Neural progenitor cell (in vitro differentiated cells): ENCODE data around the gene TSC2. TPM values are rescaled to one million over a fixed set of nuclear protein-coding genes. Genes with fewer than 3 reads are reported as not detected.

ENCODE experiments used
- DNase-seq: peaks from one replicate; pipeline ENCODE4 v3.0.0-alpha.2; 2016; ENCODE audit warnings: low spot score
- H2AFZ ChIP-seq: fragments of 200-600 bp; sonication (generic); replicated peaks from 2 replicates; pipeline ENCODE4 v1.6.1; 2016; ENCODE audit warnings: antibody characterized with exemption
- H3F3A ChIP-seq: fragments of 200-600 bp; sonication (generic); 2 replicates; pipeline ENCODE4 v1.6.1; 2016; ENCODE audit warnings: antibody characterized with exemption, low read depth
- H3K27ac ChIP-seq: fragments of 200-600 bp; sonication (generic); 2 replicates; pipeline ENCODE4 v1.5.1; 2016; ENCODE audit warnings: mild to moderate bottlenecking
- H3K27me3 ChIP-seq: fragments of 200-600 bp; sonication (generic); 2 replicates; pipeline ENCODE4 v1.6.1; 2016; ENCODE audit warnings: mild to moderate bottlenecking, moderate library complexity
- H3K36me3 ChIP-seq: fragments of 200-600 bp; sonication (generic); 2 replicates; pipeline ENCODE4 v1.5.1; 2016
- H3K4me1 ChIP-seq: fragments of 200-600 bp; sonication (generic); 2 replicates; pipeline ENCODE4 v1.6.1; 2016; ENCODE audit warnings: mixed run types
- H3K4me2 ChIP-seq: fragments of 200-600 bp; sonication (generic); 2 replicates; pipeline ENCODE4 v1.6.1; 2016
- H3K4me3 ChIP-seq: fragments of 200-600 bp; sonication (generic); 2 replicates; pipeline ENCODE4 v1.5.1; 2016
- H3K79me2 ChIP-seq: fragments of 200-600 bp; sonication (generic); 2 replicates; pipeline ENCODE4 v1.6.1; 2016; ENCODE audit warnings: low read depth
- H3K9ac ChIP-seq: fragments of 200-600 bp; sonication (generic); 2 replicates; pipeline ENCODE4 v1.6.1; 2016
- H3K9me3 ChIP-seq: fragments of 200-600 bp; sonication (generic); 2 replicates; pipeline ENCODE4 v1.5.1; 2016; ENCODE audit warnings: low read depth
- H4K20me1 ChIP-seq: fragments of 200-600 bp; sonication (generic); 2 replicates; pipeline ENCODE4 v1.6.1; 2016; ENCODE audit warnings: low read depth
- H3K27ac Mint-ChIP-seq: 3 replicates; pipeline ENCODE4 v1.8.0; 2021; ENCODE audit warnings: mixed read lengths
- H3K27me3 Mint-ChIP-seq: 2 replicates; pipeline ENCODE4 v1.8.0; 2022; ENCODE audit warnings: low read depth, mild to moderate bottlenecking, inconsistent platforms, moderate library complexity, mixed read lengths; ENCODE audit not compliant: insufficient read depth
- H3K36me3 Mint-ChIP-seq: 3 replicates; pipeline ENCODE4 v1.8.0; 2021; ENCODE audit warnings: mixed read lengths
- H3K4me1 Mint-ChIP-seq: 3 replicates; pipeline ENCODE4 v1.8.0; 2021; ENCODE audit warnings: mixed read lengths
- H3K4me3 Mint-ChIP-seq: 3 replicates; pipeline ENCODE4 v1.8.0; 2021; ENCODE audit warnings: mild to moderate bottlenecking, moderate library complexity, mixed read lengths
- H3K9me3 Mint-ChIP-seq: 3 replicates; pipeline ENCODE4 v1.8.0; 2020; ENCODE audit warnings: mixed read lengths
- EZH2 ChIP-seq: fragments of 200-600 bp; sonication (generic); IDR thresholded peaks from 2 replicates; pipeline ENCODE4 v1.6.1; 2017; ENCODE audit warnings: antibody characterized with exemption, mild to moderate bottlenecking, moderate library complexity
- EZH2phosphoT487 ChIP-seq: fragments of 200-600 bp; sonication (generic); IDR thresholded peaks from 2 replicates; pipeline ENCODE4 v1.6.1; 2017; ENCODE audit warnings: antibody characterized with exemption
- total RNA-seq: library from RNA; depleted of rRNA; stranded (reverse); fragments of >200 nt; gene quantifications from 2 replicates; pipeline ENCODE4 v1.2.3, GENCODE V29; 2015; ENCODE audit warnings: low replicate concordance
- TF ChIP-seq, protein P1 (sequence below): fragments of 200-600 bp; sonication (generic); IDR thresholded peaks from 2 replicates; pipeline ENCODE4 v1.5.1; 2017; ENCODE audit warnings: antibody characterized with exemption, mild to moderate bottlenecking

Gene TSC2
- total RNA-seq, 1 donor from 2014 or later, result 55.1 TPM

- Histone ChIP-seq H3K79me2 (no peaks in the 10 kb centered on the region), H3K4me1 (no peaks in the 10 kb centered on the region), H3K4me3 (no peak overlapping the region), H2AFZ (no peak overlapping the region), H3K27me3 (no peaks in the 10 kb centered on the region), H3K4me2 (no peak overlapping the region), H3K9me3 (no peaks in the 10 kb centered on the region), H3K9ac (no peak overlapping the region), H3F3A (no peaks in the 10 kb centered on the region), H3K36me3 (no peaks in the 10 kb centered on the region), H4K20me1 (no peaks in the 10 kb centered on the region), H3K27ac (no peak overlapping the region)
- Mint-ChIP-seq H3K27me3 (peaks cover 6% of the 10 kb centered on the region), H3K4me1 (peaks cover 4% of the 10 kb centered on the region), H3K27ac (no peak overlapping the region), H3K36me3 (peaks cover 10% of the 10 kb centered on the region), H3K4me3 (no peak overlapping the region), H3K9me3 (no peaks in the 10 kb centered on the region)
- no peak for TF ChIP-seq EZH2
- no peak for TF ChIP-seq EZH2phosphoT487
- TF ChIP-seq, protein P1, sequence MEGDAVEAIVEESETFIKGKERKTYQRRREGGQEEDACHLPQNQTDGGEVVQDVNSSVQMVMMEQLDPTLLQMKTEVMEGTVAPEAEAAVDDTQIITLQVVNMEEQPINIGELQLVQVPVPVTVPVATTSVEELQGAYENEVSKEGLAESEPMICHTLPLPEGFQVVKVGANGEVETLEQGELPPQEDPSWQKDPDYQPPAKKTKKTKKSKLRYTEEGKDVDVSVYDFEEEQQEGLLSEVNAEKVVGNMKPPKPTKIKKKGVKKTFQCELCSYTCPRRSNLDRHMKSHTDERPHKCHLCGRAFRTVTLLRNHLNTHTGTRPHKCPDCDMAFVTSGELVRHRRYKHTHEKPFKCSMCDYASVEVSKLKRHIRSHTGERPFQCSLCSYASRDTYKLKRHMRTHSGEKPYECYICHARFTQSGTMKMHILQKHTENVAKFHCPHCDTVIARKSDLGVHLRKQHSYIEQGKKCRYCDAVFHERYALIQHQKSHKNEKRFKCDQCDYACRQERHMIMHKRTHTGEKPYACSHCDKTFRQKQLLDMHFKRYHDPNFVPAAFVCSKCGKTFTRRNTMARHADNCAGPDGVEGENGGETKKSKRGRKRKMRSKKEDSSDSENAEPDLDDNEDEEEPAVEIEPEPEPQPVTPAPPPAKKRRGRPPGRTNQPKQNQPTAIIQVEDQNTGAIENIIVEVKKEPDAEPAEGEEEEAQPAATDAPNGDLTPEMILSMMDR, result no peak
- no peak for DNase-seq
Measured at GRCh38 chr16:2074071-2074470, 26.3 kb downstream of the TSC2 start.

GRCh38 chr16:2075631-2076030 is 27.8 kb downstream of the TSC2 start:
- no peaks in the 10 kb centered on the region for H4K20me1 ChIP-seq
- H3K27me3 Mint-ChIP-seq, result peaks cover 6% of the 10 kb centered on the region
- peaks cover 6% of the 10 kb centered on the region for H3K36me3 Mint-ChIP-seq
- no peak for DNase-seq
- no peak overlapping the region for H3K4me3 ChIP-seq
- H3K4me1 Mint-ChIP-seq, result no peaks in the 10 kb centered on the region
- H3K27ac ChIP-seq, result no peak overlapping the region
- H3K4me1 ChIP-seq, result no peaks in the 10 kb centered on the region
- TF ChIP-seq, protein P1, result no peak
- H3K9me3 ChIP-seq, result no peaks in the 10 kb centered on the region
- H3K27ac Mint-ChIP-seq, result no peak overlapping the region
- no peak overlapping the region for H2AFZ ChIP-seq
- no peaks in the 10 kb centered on the region for H3K9me3 Mint-ChIP-seq
- no peak overlapping the region for H3K4me2 ChIP-seq
- no peaks in the 10 kb centered on the region for H3F3A ChIP-seq
- no peaks in the 10 kb centered on the region for H3K27me3 ChIP-seq
- no peak overlapping the region for H3K9ac ChIP-seq
- no peaks in the 10 kb centered on the region for H3K36me3 ChIP-seq
- no peak overlapping the region for H3K4me3 Mint-ChIP-seq
- H3K79me2 ChIP-seq, result no peaks in the 10 kb centered on the region

- Histone ChIP-seq H2AFZ (no peak overlapping the region), H3F3A (no peaks in the 10 kb centered on the region), H3K9ac (no peak overlapping the region), H3K27me3 (no peaks in the 10 kb centered on the region), H3K36me3 (no peaks in the 10 kb centered on the region), H3K4me1 (no peaks in the 10 kb centered on the region), H3K27ac (no peak overlapping the region), H3K4me2 (no peak overlapping the region), H3K4me3 (no peak overlapping the region), H4K20me1 (no peaks in the 10 kb centered on the region), H3K79me2 (no peaks in the 10 kb centered on the region), H3K9me3 (no peaks in the 10 kb centered on the region)
- Mint-ChIP-seq H3K27ac (no peak overlapping the region), H3K9me3 (no peaks in the 10 kb centered on the region), H3K36me3 (peaks cover 6% of the 10 kb centered on the region), H3K4me1 (no peaks in the 10 kb centered on the region), H3K4me3 (no peak overlapping the region), H3K27me3 (peaks cover 6% of the 10 kb centered on the region)
- TF ChIP-seq, protein P1, result no peak
- TF ChIP-seq EZH2phosphoT487, result no peak
- TF ChIP-seq EZH2, result no peak
- DNase-seq, result no peak
Measured at GRCh38 chr16:2076072-2076865, 28.5 kb downstream of the TSC2 start.
